WTC11 (cell line): Measurements from ENCODE around the gene CLK3. TPM values are rescaled to one million over a fixed set of nuclear protein-coding genes. Genes with fewer than 3 reads are reported as not detected.

Experiments used
- ATAC-seq: fragments of 200-7000 bp; cut with Tn5 transposase; 2 replicates; pipeline ENCODE4 v1.10.0; 2021; ENCODE audit warnings: mild to moderate bottlenecking, moderate library complexity
- CTCF ChIA-PET: fragments of 300-600 bp; sonication (Branson Sonifier 250); formaldehyde crosslinking; loops from one replicate; lab custom pipeline; 2021; ENCODE audit warnings: antibody characterized with exemption; lab: Charles Lee
- POLR2A ChIA-PET: fragments of 350-600 bp; sonication (Branson Sonifier 250); formaldehyde crosslinking; loops from one replicate; lab custom pipeline; 2021; ENCODE audit warnings: antibody characterized with exemption; lab: Charles Lee
- DNase-seq: peaks from one replicate; pipeline ENCODE4 v3.0.0; 2021; ENCODE audit warnings: low spot score
- H3K27ac Mint-ChIP-seq: 2 replicates; pipeline ENCODE4 v1.8.0; 2021; ENCODE audit warnings: mixed read lengths
- H3K27me3 Mint-ChIP-seq: 2 replicates; pipeline ENCODE4 v1.8.0; 2021; ENCODE audit warnings: low read depth, mild to moderate bottlenecking, moderate library complexity, mixed read lengths
- H3K36me3 Mint-ChIP-seq: 2 replicates; pipeline ENCODE4 v1.8.0; 2021; ENCODE audit warnings: mixed read lengths
- H3K4me1 Mint-ChIP-seq: 2 replicates; pipeline ENCODE4 v1.8.0; 2022; ENCODE audit warnings: mixed read lengths
- H3K4me3 Mint-ChIP-seq: 2 replicates; pipeline ENCODE4 v1.8.0; 2021; ENCODE audit warnings: mild to moderate bottlenecking, moderate library complexity, mixed read lengths
- H3K9me3 Mint-ChIP-seq: 2 replicates; pipeline ENCODE4 v1.8.0; 2021; ENCODE audit warnings: mixed read lengths
- EMX1 ChIP-seq: fragments of 250-450 bp; sonication (Bioruptor Pico); IDR thresholded peaks from 2 replicates; pipeline ENCODE4 v1.8.0; 2021; ENCODE audit warnings: mild to moderate bottlenecking
- ETV6 ChIP-seq: sonication (generic); formaldehyde crosslinking; IDR thresholded peaks from 2 replicates; pipeline ENCODE4 v1.8.1; 2022; ENCODE audit warnings: mild to moderate bottlenecking, missing genetic modification reagents
- NFATC4 ChIP-seq: fragments of 250-450 bp; sonication (Bioruptor Pico); IDR thresholded peaks from 2 replicates; pipeline ENCODE4 v1.9.0; 2021; ENCODE audit warnings: mild to moderate bottlenecking
- NFE2L1 ChIP-seq: sonication (generic); formaldehyde crosslinking; IDR thresholded peaks from 2 replicates; pipeline ENCODE4 v1.8.1; 2023; ENCODE audit warnings: missing genetic modification reagents
- SMAD3 ChIP-seq: sonication (generic); formaldehyde crosslinking; IDR thresholded peaks from 2 replicates; pipeline ENCODE4 v1.8.0; 2022; ENCODE audit warnings: missing genetic modification reagents, mild to moderate bottlenecking, borderline replicate concordance
- SMAD4 ChIP-seq: sonication (generic); formaldehyde crosslinking; IDR thresholded peaks from 2 replicates; pipeline ENCODE4 v1.8.0; 2022; ENCODE audit warnings: mild to moderate bottlenecking, missing genetic modification reagents
- ZNF232 ChIP-seq: sonication (generic); formaldehyde crosslinking; IDR thresholded peaks from 2 replicates; pipeline ENCODE4 v1.8.0; 2022; ENCODE audit warnings: mild to moderate bottlenecking, missing genetic modification reagents
- ZNF416 ChIP-seq: fragments of 250-450 bp; sonication (Bioruptor Pico); IDR thresholded peaks from 2 replicates; pipeline ENCODE4 v1.9.0; 2021; ENCODE audit warnings: mild to moderate bottlenecking, inconsistent platforms
- total RNA-seq: library from RNA; stranded (reverse); gene quantifications from 3 replicates; pipeline ENCODE4 v1.2.3, GENCODE V29; 2021
- TF ChIP-seq, protein P1 (sequence below): fragments of 250-450 bp; sonication (Bioruptor Pico); IDR thresholded peaks from 2 replicates; pipeline ENCODE4 v1.9.0; 2021; ENCODE audit warnings: mild to moderate bottlenecking, borderline replicate concordance
- TF ChIP-seq, protein P2 (sequence below): sonication (generic); formaldehyde crosslinking; IDR thresholded peaks from 2 replicates; pipeline ENCODE4 v1.8.0; 2023; ENCODE audit warnings: missing genetic modification reagents
- TF ChIP-seq, protein P3 (sequence below): sonication (generic); formaldehyde crosslinking; IDR thresholded peaks from 2 replicates; pipeline ENCODE4 v1.8.0; 2023; ENCODE audit warnings: mild to moderate bottlenecking, missing genetic modification reagents
- TF ChIP-seq, protein P4 (sequence below): sonication (generic); formaldehyde crosslinking; conservative IDR thresholded peaks from 2 replicates; pipeline ENCODE4 v1.8.1; 2022; ENCODE audit warnings: mild to moderate bottlenecking, missing genetic modification reagents
- TF ChIP-seq, protein P5 (sequence below): sonication (generic); formaldehyde crosslinking; IDR thresholded peaks from 2 replicates; pipeline ENCODE4 v1.8.0; 2022; ENCODE audit warnings: mild to moderate bottlenecking, missing genetic modification reagents
- TF ChIP-seq, protein P6 (sequence below): sonication (generic); formaldehyde crosslinking; IDR thresholded peaks from 2 replicates; pipeline ENCODE4 v1.8.1; 2023; ENCODE audit warnings: mild to moderate bottlenecking, missing genetic modification reagents
- TF ChIP-seq, protein P7 (sequence below): fragments of 250-450 bp; sonication (Bioruptor Pico); IDR thresholded peaks from 2 replicates; pipeline ENCODE4 v1.9.0; 2021; ENCODE audit warnings: moderate library complexity, mild to moderate bottlenecking, inconsistent platforms, borderline replicate concordance

The CLK3 gene
- total RNA-seq, 1 experiment from 2014 or later, result 48.1 TPM

DNA sequence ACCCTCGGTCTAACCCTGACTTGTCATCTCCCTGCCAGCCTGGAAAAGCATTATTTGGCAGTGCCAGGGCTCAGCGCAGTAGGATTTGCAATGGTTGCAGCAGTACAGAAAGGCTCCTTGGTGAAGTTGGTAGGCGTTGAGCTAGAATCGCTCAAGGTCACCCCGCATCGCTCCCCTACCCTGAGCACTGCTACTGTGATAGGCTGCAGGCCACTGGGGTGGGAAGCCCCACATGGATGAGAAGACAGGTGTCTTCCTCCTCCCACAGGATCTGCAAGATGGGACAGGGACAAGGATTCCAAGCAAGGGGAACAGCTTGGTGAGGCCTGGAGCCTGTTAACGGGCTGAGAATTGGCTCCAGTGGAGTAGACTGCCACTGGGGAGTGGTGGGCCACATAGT lies 10.7 kb downstream of the CLK3 start:
- H3K4me1 Mint-ChIP-seq, result peaks cover 5% of the 10 kb centered on the region
- H3K27me3 Mint-ChIP-seq, result no peaks in the 10 kb centered on the region
- peaks cover 76% of the 10 kb centered on the region for H3K36me3 Mint-ChIP-seq
- DNase-seq (no peak), ATAC-seq (no peak)
- ChIA-PET POLR2A (no interaction called here), CTCF (interaction anchor here (1.5 to 2.1 kb wide), 2 partner anchors 142 to 145 kb away, joined by 5 to 8 read pairs; no protein-coding TSS in a partner anchor)
- no peak overlapping the region for H3K27ac Mint-ChIP-seq
- no peaks in the 10 kb centered on the region for H3K9me3 Mint-ChIP-seq
- no peak overlapping the region for H3K4me3 Mint-ChIP-seq
- TF ChIP-seq, protein P1, sequence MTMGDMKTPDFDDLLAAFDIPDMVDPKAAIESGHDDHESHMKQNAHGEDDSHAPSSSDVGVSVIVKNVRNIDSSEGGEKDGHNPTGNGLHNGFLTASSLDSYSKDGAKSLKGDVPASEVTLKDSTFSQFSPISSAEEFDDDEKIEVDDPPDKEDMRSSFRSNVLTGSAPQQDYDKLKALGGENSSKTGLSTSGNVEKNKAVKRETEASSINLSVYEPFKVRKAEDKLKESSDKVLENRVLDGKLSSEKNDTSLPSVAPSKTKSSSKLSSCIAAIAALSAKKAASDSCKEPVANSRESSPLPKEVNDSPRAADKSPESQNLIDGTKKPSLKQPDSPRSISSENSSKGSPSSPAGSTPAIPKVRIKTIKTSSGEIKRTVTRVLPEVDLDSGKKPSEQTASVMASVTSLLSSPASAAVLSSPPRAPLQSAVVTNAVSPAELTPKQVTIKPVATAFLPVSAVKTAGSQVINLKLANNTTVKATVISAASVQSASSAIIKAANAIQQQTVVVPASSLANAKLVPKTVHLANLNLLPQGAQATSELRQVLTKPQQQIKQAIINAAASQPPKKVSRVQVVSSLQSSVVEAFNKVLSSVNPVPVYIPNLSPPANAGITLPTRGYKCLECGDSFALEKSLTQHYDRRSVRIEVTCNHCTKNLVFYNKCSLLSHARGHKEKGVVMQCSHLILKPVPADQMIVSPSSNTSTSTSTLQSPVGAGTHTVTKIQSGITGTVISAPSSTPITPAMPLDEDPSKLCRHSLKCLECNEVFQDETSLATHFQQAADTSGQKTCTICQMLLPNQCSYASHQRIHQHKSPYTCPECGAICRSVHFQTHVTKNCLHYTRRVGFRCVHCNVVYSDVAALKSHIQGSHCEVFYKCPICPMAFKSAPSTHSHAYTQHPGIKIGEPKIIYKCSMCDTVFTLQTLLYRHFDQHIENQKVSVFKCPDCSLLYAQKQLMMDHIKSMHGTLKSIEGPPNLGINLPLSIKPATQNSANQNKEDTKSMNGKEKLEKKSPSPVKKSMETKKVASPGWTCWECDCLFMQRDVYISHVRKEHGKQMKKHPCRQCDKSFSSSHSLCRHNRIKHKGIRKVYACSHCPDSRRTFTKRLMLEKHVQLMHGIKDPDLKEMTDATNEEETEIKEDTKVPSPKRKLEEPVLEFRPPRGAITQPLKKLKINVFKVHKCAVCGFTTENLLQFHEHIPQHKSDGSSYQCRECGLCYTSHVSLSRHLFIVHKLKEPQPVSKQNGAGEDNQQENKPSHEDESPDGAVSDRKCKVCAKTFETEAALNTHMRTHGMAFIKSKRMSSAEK (CRISPR knock-in tag), result no peak
- TF ChIP-seq NFATC4 (CRISPR knock-in tag) (no peak), ZNF232 (CRISPR knock-in tag) (no peak), ETV6 (CRISPR knock-in tag) (no peak), SMAD4 (CRISPR knock-in tag) (no peak), SMAD3 (no peak), NFE2L1 (CRISPR knock-in tag) (no peak), EMX1 (CRISPR knock-in tag) (no peak), ZNF416 (CRISPR knock-in tag) (no peak)
- TF ChIP-seq, protein P2, sequence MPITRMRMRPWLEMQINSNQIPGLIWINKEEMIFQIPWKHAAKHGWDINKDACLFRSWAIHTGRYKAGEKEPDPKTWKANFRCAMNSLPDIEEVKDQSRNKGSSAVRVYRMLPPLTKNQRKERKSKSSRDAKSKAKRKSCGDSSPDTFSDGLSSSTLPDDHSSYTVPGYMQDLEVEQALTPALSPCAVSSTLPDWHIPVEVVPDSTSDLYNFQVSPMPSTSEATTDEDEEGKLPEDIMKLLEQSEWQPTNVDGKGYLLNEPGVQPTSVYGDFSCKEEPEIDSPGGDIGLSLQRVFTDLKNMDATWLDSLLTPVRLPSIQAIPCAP, result no peak
- TF ChIP-seq, protein P3, sequence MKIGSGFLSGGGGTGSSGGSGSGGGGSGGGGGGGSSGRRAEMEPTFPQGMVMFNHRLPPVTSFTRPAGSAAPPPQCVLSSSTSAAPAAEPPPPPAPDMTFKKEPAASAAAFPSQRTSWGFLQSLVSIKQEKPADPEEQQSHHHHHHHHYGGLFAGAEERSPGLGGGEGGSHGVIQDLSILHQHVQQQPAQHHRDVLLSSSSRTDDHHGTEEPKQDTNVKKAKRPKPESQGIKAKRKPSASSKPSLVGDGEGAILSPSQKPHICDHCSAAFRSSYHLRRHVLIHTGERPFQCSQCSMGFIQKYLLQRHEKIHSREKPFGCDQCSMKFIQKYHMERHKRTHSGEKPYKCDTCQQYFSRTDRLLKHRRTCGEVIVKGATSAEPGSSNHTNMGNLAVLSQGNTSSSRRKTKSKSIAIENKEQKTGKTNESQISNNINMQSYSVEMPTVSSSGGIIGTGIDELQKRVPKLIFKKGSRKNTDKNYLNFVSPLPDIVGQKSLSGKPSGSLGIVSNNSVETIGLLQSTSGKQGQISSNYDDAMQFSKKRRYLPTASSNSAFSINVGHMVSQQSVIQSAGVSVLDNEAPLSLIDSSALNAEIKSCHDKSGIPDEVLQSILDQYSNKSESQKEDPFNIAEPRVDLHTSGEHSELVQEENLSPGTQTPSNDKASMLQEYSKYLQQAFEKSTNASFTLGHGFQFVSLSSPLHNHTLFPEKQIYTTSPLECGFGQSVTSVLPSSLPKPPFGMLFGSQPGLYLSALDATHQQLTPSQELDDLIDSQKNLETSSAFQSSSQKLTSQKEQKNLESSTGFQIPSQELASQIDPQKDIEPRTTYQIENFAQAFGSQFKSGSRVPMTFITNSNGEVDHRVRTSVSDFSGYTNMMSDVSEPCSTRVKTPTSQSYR, result no peak
- TF ChIP-seq, protein P4, sequence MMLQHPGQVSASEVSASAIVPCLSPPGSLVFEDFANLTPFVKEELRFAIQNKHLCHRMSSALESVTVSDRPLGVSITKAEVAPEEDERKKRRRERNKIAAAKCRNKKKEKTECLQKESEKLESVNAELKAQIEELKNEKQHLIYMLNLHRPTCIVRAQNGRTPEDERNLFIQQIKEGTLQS (CRISPR knock-in tag), result no peak
- TF ChIP-seq, protein P5, sequence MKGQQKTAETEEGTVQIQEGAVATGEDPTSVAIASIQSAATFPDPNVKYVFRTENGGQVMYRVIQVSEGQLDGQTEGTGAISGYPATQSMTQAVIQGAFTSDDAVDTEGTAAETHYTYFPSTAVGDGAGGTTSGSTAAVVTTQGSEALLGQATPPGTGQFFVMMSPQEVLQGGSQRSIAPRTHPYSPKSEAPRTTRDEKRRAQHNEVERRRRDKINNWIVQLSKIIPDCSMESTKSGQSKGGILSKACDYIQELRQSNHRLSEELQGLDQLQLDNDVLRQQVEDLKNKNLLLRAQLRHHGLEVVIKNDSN (CRISPR knock-in tag), result no peak
- TF ChIP-seq, protein P6, sequence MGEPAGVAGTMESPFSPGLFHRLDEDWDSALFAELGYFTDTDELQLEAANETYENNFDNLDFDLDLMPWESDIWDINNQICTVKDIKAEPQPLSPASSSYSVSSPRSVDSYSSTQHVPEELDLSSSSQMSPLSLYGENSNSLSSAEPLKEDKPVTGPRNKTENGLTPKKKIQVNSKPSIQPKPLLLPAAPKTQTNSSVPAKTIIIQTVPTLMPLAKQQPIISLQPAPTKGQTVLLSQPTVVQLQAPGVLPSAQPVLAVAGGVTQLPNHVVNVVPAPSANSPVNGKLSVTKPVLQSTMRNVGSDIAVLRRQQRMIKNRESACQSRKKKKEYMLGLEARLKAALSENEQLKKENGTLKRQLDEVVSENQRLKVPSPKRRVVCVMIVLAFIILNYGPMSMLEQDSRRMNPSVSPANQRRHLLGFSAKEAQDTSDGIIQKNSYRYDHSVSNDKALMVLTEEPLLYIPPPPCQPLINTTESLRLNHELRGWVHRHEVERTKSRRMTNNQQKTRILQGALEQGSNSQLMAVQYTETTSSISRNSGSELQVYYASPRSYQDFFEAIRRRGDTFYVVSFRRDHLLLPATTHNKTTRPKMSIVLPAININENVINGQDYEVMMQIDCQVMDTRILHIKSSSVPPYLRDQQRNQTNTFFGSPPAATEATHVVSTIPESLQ (CRISPR knock-in tag), result no peak
- TF ChIP-seq, protein P7, sequence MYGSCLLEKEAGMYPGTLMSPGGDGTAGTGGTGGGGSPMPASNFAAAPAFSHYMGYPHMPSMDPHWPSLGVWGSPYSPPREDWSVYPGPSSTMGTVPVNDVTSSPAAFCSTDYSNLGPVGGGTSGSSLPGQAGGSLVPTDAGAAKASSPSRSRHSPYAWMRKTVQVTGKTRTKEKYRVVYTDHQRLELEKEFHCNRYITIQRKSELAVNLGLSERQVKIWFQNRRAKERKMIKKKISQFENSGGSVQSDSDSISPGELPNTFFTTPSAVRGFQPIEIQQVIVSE (CRISPR knock-in tag), result no peak
